Esophagus muscularis mucosa (tissue), 3 donors: ENCODE measurements around the gene HMGN5.

Experiments used
- CTCF ChIP-seq, 3 experiments: fragments of 200-600 bp in 2 of 3; fragments of 450-650 bp in 1 of 3; sonication (generic) in 2 of 3; IDR thresholded peaks; one replicate each; pipeline ENCODE4 v1.5.1; 2017 to 2019; ENCODE audit warnings: antibody characterized with exemption in 3 of 3, mild to moderate bottlenecking in 2 of 3, moderate library complexity in 1 of 3
- EP300 ChIP-seq: sonication (generic); formaldehyde crosslinking; IDR thresholded peaks from one replicate; pipeline ENCODE4 v1.6.1; 2017; ENCODE audit warnings: antibody characterized with exemption

- TF ChIP-seq EP300 = no peak
- no peak for TF ChIP-seq CTCF (IDR thresholded peaks at IDR 0.05)
Observed at GRCh38 chrX:81201671-81202455, at the start of gene HMGN5, which contains the start of gene SH3BGRL.
